K562 (cell line): ENCODE data around the gene COG4. TPM values are rescaled to one million over a fixed set of nuclear protein-coding genes. Genes with fewer than 3 reads are reported as not detected.

Experiments
- CHCHD3 ChIP-seq: fragments of 250-450 bp; sonication (Bioruptor Pico); IDR thresholded peaks from 2 replicates; pipeline ENCODE4 v2.1.2; 2022; ENCODE audit warnings: mild to moderate bottlenecking
- CSDE1 ChIP-seq, 2 experiments: fragments of 450-650 bp; IDR thresholded peaks; 2 replicates each; pipeline ENCODE4 v1.6.1; 2016; ENCODE audit warnings: mild to moderate bottlenecking in 1 of 2
- ELF1 ChIP-seq: fragments of 200-800 bp; sonication (Bioruptor generic); IDR thresholded peaks from 2 replicates; pipeline ENCODE4 v1.6.1; 2016; ENCODE audit warnings: missing genetic modification characterization, missing compliant biosample characterization
- FOXJ3 ChIP-seq: sonication (generic); formaldehyde crosslinking; IDR thresholded peaks from 2 replicates; pipeline ENCODE4 v1.4.0; 2020; ENCODE audit warnings: mild to moderate bottlenecking, missing genetic modification reagents
- GATA2 ChIP-seq: sonication (generic); formaldehyde crosslinking; IDR thresholded peaks from 2 replicates; pipeline ENCODE4 v1.4.0; 2020; ENCODE audit warnings: mild to moderate bottlenecking, missing genetic modification reagents
- HCFC1 ChIP-seq: IDR thresholded peaks from 2 replicates; pipeline ENCODE4 v1.6.1; 2012; ENCODE audit warnings: low read depth, low read length, improper control_type of control experiment
- ILF3 ChIP-seq: fragments of 450-650 bp; IDR thresholded peaks from 2 replicates; pipeline ENCODE4 v1.6.1; 2018; ENCODE audit warnings: antibody characterized with exemption, mild to moderate bottlenecking, moderate library complexity, borderline replicate concordance
- MYBL2 ChIP-seq, 2 experiments: fragments of 450-650 bp in 1 of 2; sonication (generic) in 1 of 2; formaldehyde crosslinking in 1 of 2; IDR thresholded peaks; 2 replicates each; pipeline versions ENCODE4 v1.6.1 to v1.8.1; 2017 to 2022; ENCODE audit warnings: borderline replicate concordance in 1 of 2, inconsistent platforms in 1 of 2, low read depth in 1 of 2, mild to moderate bottlenecking in 1 of 2, missing genetic modification reagents in 1 of 2, moderate library complexity in 1 of 2
- NFE2 ChIP-seq: IDR thresholded peaks from 2 replicates; pipeline ENCODE4 v1.6.1; 2014; ENCODE audit warnings: antibody characterized with exemption, low read depth
- PCBP1 ChIP-seq: fragments of 200-400 bp; formaldehyde crosslinking; IDR thresholded peaks from 2 replicates; pipeline ENCODE4 v1.6.1; 2018; ENCODE audit warnings: mild to moderate bottlenecking, low read depth, low read length; ENCODE audit not compliant: poor library complexity, severe bottlenecking
- RBM14 ChIP-seq: fragments of 200-400 bp; formaldehyde crosslinking; IDR thresholded peaks from 2 replicates; pipeline ENCODE4 v1.6.1; 2018; ENCODE audit warnings: low read depth, mild to moderate bottlenecking, low read length, moderate library complexity, borderline replicate concordance; ENCODE audit not compliant: insufficient read depth
- SAP30 ChIP-seq: fragments of 200-600 bp; sonication (generic); IDR thresholded peaks from 2 replicates; pipeline ENCODE4 v1.6.1; 2012; ENCODE audit warnings: borderline replicate concordance, low read depth, mild to moderate bottlenecking, moderate library complexity, low read length, control low read depth, inconsistent platforms; ENCODE audit not compliant: insufficient read depth, poor library complexity, severe bottlenecking
- TCF7 ChIP-seq: sonication (generic); IDR thresholded peaks from 2 replicates; pipeline ENCODE4 v1.6.1; 2016; ENCODE audit warnings: antibody characterized with exemption, borderline replicate concordance
- ZKSCAN8 ChIP-seq: fragments of 200-800 bp; sonication (Bioruptor generic); IDR thresholded peaks from 2 replicates; pipeline ENCODE4 v1.6.1; 2016; ENCODE audit warnings: missing genetic modification characterization, missing compliant biosample characterization
- ZNF583 ChIP-seq: fragments of 250-450 bp; sonication (Bioruptor Pico); IDR thresholded peaks from 2 replicates; pipeline ENCODE4 v1.4.0; 2020
- polyA plus RNA-seq, 8 experiments: library from polyadenylated mRNA; depleted of rRNA in 4 of 8; stranded (reverse) in 5 of 8; unstranded in 3 of 8; fragments of >200 nt; fragmentation: Nextera tagmentation in 2 of 8; fragmentation: Illumina TruSeq in 1 of 8; extraction: Ambion mirVana in 2 of 8; extraction: Trizol in 1 of 8; gene quantifications; 2 replicates each; pipeline versions ENCODE4 v1.2.1 to v1.2.3, GENCODE V29; 2011 to 2014; ENCODE audit warnings: inconsistent platforms in 1 of 8, missing spikeins in 1 of 8
- total RNA-seq, 7 experiments: library from RNA; depleted of rRNA in 6 of 7; stranded (reverse); fragments of >200 nt in 6 of 7; fragmentation: Illumina TruSeq in 2 of 7; extraction: Trizol in 2 of 7; gene quantifications; 2 replicates each; pipeline versions ENCODE4 v1.2.1 to v1.2.3, GENCODE V29; 2011 to 2021; ENCODE audit warnings: low replicate concordance in 1 of 7
- TF ChIP-seq, protein P1 (sequence below), 3 experiments: IDR thresholded peaks in 2 of 3; conservative IDR thresholded peaks in 1 of 3; 2 replicates each; pipeline ENCODE4 v1.5.1; 2011 to 2012; ENCODE audit warnings: low read length in 3 of 3, mild to moderate bottlenecking in 3 of 3, control low read depth in 2 of 3, improper control_type of control experiment in 1 of 3, inconsistent platforms in 1 of 3, low read depth in 1 of 3, mixed read lengths in 1 of 3, moderate library complexity in 1 of 3; ENCODE audit not compliant: insufficient read depth in 2 of 3
- TF ChIP-seq, protein P2 (sequence below): fragments of 150-350 bp; IDR thresholded peaks from 2 replicates; pipeline ENCODE4 v1.6.1; 2014; ENCODE audit warnings: low read depth, mild to moderate bottlenecking, low read length, borderline replicate concordance
- TF ChIP-seq, protein P3 (sequence below): IDR thresholded peaks from 2 replicates; pipeline ENCODE4 v1.6.1; 2012; ENCODE audit warnings: low read depth, low read length, improper control_type of control experiment, borderline replicate concordance
- TF ChIP-seq, protein P4 (sequence below), 2 experiments: fragments of 200-800 bp in 1 of 2; sonication (Bioruptor generic) in 1 of 2; sonication (generic) in 1 of 2; formaldehyde crosslinking in 1 of 2; IDR thresholded peaks in 1 of 2; conservative IDR thresholded peaks in 1 of 2; 2 replicates each; pipeline versions ENCODE4 v1.5.0 to v1.6.1; 2016 to 2020; ENCODE audit warnings: missing compliant biosample characterization in 1 of 2, missing genetic modification characterization in 1 of 2, missing genetic modification reagents in 1 of 2

The COG4 gene
- total and polyA plus RNA-seq, 9 of the 15 experiments (the other 6 are each of a cell fraction or from before 2014, with no cell fraction given) = 13.7 to 73.9 (median 44.2) TPM

DNA sequence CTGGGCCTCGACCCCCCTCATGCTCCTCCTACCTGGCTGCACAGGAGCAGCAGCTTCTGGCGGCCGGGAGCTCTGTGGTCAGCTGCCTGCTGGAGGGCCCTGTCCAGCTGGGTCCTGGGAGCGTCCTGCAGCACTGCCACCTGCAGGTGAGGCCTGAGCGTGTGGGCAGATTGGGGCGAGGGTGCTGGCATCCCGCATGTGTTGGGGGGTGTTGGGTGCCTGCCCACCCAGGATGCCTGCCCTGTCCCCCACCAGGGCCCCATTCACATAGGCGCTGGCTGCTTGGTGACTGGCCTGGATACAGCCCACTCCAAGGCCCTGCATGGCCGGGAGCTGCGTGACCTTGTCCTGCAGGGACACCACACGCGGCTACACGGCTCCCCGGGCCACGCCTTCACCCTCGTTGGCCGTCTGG is 52.4 kb downstream of the COG4 start (continued):
- TF ChIP-seq, protein P1, sequence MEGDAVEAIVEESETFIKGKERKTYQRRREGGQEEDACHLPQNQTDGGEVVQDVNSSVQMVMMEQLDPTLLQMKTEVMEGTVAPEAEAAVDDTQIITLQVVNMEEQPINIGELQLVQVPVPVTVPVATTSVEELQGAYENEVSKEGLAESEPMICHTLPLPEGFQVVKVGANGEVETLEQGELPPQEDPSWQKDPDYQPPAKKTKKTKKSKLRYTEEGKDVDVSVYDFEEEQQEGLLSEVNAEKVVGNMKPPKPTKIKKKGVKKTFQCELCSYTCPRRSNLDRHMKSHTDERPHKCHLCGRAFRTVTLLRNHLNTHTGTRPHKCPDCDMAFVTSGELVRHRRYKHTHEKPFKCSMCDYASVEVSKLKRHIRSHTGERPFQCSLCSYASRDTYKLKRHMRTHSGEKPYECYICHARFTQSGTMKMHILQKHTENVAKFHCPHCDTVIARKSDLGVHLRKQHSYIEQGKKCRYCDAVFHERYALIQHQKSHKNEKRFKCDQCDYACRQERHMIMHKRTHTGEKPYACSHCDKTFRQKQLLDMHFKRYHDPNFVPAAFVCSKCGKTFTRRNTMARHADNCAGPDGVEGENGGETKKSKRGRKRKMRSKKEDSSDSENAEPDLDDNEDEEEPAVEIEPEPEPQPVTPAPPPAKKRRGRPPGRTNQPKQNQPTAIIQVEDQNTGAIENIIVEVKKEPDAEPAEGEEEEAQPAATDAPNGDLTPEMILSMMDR (IDR thresholded peaks at IDR 0.05 in 2 of 3, conservative IDR thresholded peaks at IDR 0.05 in 1 of 3; ENCODE audit: insufficient read depth in 2 of 3, low read depth in 1 of 3, low read length in 3 of 3) = peak; percentile 57 to 61 (median 60)
- TF ChIP-seq, protein P2, sequence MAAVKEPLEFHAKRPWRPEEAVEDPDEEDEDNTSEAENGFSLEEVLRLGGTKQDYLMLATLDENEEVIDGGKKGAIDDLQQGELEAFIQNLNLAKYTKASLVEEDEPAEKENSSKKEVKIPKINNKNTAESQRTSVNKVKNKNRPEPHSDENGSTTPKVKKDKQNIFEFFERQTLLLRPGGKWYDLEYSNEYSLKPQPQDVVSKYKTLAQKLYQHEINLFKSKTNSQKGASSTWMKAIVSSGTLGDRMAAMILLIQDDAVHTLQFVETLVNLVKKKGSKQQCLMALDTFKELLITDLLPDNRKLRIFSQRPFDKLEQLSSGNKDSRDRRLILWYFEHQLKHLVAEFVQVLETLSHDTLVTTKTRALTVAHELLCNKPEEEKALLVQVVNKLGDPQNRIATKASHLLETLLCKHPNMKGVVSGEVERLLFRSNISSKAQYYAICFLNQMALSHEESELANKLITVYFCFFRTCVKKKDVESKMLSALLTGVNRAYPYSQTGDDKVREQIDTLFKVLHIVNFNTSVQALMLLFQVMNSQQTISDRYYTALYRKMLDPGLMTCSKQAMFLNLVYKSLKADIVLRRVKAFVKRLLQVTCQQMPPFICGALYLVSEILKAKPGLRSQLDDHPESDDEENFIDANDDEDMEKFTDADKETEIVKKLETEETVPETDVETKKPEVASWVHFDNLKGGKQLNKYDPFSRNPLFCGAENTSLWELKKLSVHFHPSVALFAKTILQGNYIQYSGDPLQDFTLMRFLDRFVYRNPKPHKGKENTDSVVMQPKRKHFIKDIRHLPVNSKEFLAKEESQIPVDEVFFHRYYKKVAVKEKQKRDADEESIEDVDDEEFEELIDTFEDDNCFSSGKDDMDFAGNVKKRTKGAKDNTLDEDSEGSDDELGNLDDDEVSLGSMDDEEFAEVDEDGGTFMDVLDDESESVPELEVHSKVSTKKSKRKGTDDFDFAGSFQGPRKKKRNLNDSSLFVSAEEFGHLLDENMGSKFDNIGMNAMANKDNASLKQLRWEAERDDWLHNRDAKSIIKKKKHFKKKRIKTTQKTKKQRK = no peak
- TF ChIP-seq TCF7 (no peak), ILF3 (no peak), NFE2 (no peak), ZNF583 (CRISPR knock-in tag) (no peak), SAP30 (no peak), GATA2 (CRISPR knock-in tag) (no peak), ZKSCAN8 (no peak), HCFC1 (no peak), ELF1 (tag) (no peak), PCBP1 (no peak), RBM14 (0 out of 2 replicates have a peak, but pooled peaks have one; percentile 42), CHCHD3 (CRISPR knock-in tag) (no peak), MYBL2 (IDR thresholded peaks at IDR 0.05; ENCODE audit: low read depth) (no peak), MYBL2 (CRISPR knock-in tag; IDR thresholded peaks at IDR 0.05; ENCODE audit: borderline replicate concordance) (no peak), FOXJ3 (no peak), CSDE1 (IDR thresholded peaks at IDR 0.05) (no peak)
- TF ChIP-seq, protein P3, sequence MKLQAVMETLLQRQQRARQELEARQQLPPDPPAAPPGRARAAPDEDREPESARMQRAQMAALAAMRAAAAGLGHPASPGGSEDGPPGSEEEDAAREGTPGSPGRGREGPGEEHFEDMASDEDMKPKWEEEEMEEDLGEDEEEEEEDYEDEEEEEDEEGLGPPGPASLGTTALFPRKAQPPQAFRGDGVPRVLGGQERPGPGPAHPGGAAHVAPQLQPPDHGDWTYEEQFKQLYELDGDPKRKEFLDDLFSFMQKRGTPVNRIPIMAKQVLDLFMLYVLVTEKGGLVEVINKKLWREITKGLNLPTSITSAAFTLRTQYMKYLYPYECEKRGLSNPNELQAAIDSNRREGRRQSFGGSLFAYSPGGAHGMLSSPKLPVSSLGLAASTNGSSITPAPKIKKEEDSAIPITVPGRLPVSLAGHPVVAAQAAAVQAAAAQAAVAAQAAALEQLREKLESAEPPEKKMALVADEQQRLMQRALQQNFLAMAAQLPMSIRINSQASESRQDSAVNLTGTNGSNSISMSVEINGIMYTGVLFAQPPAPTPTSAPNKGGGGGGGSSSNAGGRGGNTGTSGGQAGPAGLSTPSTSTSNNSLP = no peak
- TF ChIP-seq, protein P4, sequence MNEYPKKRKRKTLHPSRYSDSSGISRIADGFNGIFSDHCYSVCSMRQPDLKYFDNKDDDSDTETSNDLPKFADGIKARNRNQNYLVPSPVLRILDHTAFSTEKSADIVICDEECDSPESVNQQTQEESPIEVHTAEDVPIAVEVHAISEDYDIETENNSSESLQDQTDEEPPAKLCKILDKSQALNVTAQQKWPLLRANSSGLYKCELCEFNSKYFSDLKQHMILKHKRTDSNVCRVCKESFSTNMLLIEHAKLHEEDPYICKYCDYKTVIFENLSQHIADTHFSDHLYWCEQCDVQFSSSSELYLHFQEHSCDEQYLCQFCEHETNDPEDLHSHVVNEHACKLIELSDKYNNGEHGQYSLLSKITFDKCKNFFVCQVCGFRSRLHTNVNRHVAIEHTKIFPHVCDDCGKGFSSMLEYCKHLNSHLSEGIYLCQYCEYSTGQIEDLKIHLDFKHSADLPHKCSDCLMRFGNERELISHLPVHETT (CRISPR knock-in tag; conservative IDR thresholded peaks at IDR 0.05 in 1 of 2, IDR thresholded peaks at IDR 0.05 in 1 of 2) = no peak
